ENCODE data around the gene TRIM39. TPM values are rescaled to one million over a fixed set of nuclear protein-coding genes. Genes with fewer than 3 reads are reported as not detected.

Gene TRIM39
- polyA plus RNA-seq, 1 of the 3 experiments (the other 2 are of a cell fraction) = 6.5 TPM

DNA sequence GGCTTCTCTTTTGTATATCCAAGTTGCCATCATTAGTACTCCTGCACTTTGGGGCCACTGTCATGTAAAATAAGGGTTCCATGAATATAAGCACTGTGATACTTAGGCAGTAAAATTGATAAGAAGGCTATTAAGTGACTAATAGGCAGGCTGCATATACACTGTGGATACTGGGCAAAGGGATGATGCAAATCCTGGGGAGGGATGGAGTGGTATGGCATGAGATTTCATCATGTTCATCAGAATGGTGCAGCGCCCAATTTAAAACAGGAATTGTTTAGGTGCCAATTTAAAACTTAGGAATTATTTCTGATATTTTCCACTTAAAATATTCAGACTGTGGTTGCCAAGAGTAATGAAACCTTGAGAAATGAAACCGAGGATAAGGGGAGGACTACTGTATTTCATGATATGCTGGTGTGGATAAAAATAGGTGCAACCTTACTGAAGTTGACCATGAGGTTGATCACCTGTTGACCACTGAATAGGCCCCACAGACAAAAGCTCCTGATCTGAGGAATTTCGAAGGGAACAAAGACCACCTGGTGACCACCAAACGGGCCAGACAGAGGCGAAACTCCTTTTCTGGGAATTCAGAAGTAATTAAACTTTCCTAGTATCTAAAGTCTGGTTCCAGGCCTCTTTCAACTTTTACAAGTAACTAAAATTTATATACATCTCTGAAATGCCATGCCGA is 4.9 kb upstream of the TRIM39 start:
- H3K4me1 ChIP-seq (ENCODE audit: control insufficient read depth in 1 of 2, insufficient read depth in 2 of 2, low read depth in 1 of 2, low read length in 1 of 2) = peaks cover 3 to 7% of the 10 kb centered on the region in 2 experiments; a peak in 2 of 4 replicates
- H3K4me3 ChIP-seq (ENCODE audit: low read depth in 2 of 2, low read length in 1 of 2) = no peak overlapping the region
- TF ChIP-seq POLR2AphosphoS5 (IDR thresholded peaks at IDR 0.05; ENCODE audit: low read depth, low read length) = no peak
- TF ChIP-seq, protein P1, sequence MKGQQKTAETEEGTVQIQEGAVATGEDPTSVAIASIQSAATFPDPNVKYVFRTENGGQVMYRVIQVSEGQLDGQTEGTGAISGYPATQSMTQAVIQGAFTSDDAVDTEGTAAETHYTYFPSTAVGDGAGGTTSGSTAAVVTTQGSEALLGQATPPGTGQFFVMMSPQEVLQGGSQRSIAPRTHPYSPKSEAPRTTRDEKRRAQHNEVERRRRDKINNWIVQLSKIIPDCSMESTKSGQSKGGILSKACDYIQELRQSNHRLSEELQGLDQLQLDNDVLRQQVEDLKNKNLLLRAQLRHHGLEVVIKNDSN (IDR thresholded peaks at IDR 0.05; ENCODE audit: borderline replicate concordance, low read depth) = no peak
- TF ChIP-seq YY1 (IDR thresholded peaks at IDR 0.05; ENCODE audit: low read depth) = no peak
- no peak for TF ChIP-seq RAD21 (IDR thresholded peaks at IDR 0.05; ENCODE audit: low read length)
- TF ChIP-seq, protein P2, sequence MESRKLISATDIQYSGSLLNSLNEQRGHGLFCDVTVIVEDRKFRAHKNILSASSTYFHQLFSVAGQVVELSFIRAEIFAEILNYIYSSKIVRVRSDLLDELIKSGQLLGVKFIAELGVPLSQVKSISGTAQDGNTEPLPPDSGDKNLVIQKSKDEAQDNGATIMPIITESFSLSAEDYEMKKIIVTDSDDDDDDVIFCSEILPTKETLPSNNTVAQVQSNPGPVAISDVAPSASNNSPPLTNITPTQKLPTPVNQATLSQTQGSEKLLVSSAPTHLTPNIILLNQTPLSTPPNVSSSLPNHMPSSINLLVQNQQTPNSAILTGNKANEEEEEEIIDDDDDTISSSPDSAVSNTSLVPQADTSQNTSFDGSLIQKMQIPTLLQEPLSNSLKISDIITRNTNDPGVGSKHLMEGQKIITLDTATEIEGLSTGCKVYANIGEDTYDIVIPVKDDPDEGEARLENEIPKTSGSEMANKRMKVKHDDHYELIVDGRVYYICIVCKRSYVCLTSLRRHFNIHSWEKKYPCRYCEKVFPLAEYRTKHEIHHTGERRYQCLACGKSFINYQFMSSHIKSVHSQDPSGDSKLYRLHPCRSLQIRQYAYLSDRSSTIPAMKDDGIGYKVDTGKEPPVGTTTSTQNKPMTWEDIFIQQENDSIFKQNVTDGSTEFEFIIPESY (IDR thresholded peaks at IDR 0.05; ENCODE audit: borderline replicate concordance, low read depth) = no peak
- no peak for TF ChIP-seq SMC3 (IDR thresholded peaks at IDR 0.05; ENCODE audit: low read depth, low read length)
- no peak for TF ChIP-seq FOSL2 (IDR thresholded peaks at IDR 0.05; ENCODE audit: borderline replicate concordance, low read depth)
- no peak for TF ChIP-seq SIN3A (IDR thresholded peaks at IDR 0.05; ENCODE audit: borderline replicate concordance, low read depth, low read length)
- TF ChIP-seq NFIC (IDR thresholded peaks at IDR 0.05; ENCODE audit: borderline replicate concordance) = no peak
- TF ChIP-seq FOXM1 (IDR thresholded peaks at IDR 0.05; ENCODE audit: low read depth) = no peak
- TF ChIP-seq JUND (IDR thresholded peaks at IDR 0.05) = no peak
- TF ChIP-seq, protein P3, sequence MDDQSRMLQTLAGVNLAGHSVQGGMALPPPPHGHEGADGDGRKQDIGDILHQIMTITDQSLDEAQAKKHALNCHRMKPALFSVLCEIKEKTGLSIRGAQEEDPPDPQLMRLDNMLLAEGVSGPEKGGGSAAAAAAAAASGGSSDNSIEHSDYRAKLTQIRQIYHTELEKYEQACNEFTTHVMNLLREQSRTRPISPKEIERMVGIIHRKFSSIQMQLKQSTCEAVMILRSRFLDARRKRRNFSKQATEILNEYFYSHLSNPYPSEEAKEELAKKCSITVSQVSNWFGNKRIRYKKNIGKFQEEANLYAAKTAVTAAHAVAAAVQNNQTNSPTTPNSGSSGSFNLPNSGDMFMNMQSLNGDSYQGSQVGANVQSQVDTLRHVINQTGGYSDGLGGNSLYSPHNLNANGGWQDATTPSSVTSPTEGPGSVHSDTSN (IDR thresholded peaks at IDR 0.05) = no peak
- TF ChIP-seq RFX5 (IDR thresholded peaks at IDR 0.05; ENCODE audit: low read length) = no peak
- no peaks in the 10 kb centered on the region for H3K9me3 ChIP-seq
- H3K79me2 ChIP-seq (ENCODE audit: insufficient read depth) = peaks cover 93% of the 10 kb centered on the region
- no peak overlapping the region for H3K27ac ChIP-seq (ENCODE audit: low read depth in 2 of 2, low read length in 1 of 2)
- H3F3A ChIP-seq (replicated peaks; ENCODE audit: insufficient read depth) = peaks cover 4% of the 10 kb centered on the region
- no peak overlapping the region for H2AFZ ChIP-seq (ENCODE audit: low read depth)
- no peaks in the 10 kb centered on the region for H3K27me3 ChIP-seq (ENCODE audit: insufficient read depth)
- no peak for DNase-seq
- no peak overlapping the region for H3K9ac ChIP-seq
- H3K36me3 ChIP-seq (replicated peaks in 1 of 2; ENCODE audit: control insufficient read depth in 1 of 2, insufficient read depth in 2 of 2, low read length in 1 of 2) = peaks cover 12 to 15% of the 10 kb centered on the region in 2 experiments
- CTCF ChIA-PET = interaction anchor here (1.3 kb wide), 2 partner anchors 84 to 103 kb away, joined by 3 to 4 read pairs; no protein-coding TSS in a partner anchor
- no peak overlapping the region for H3K4me2 ChIP-seq
- H3K9me2 ChIP-seq = no peaks in the 10 kb centered on the region
- POLR2A ChIA-PET = no interaction called here
- WGBS (ENCODE audit: low lambda C conversion rate) = 96% methylated on average over 6 of the region's 6 CpGs
- H4K20me1 ChIP-seq (ENCODE audit: insufficient read depth) = peaks cover 78% of the 10 kb centered on the region

Measured in SK-N-SH (cell line).